ENCODE data around the gene YARS2. TPM values are rescaled to one million over a fixed set of nuclear protein-coding genes. Genes with fewer than 3 reads are reported as not detected.

Gene YARS2
- total RNA-seq, 4 donors from 2014 or later = 1.5 to 19.9 (median 10.5) TPM

DNA sequence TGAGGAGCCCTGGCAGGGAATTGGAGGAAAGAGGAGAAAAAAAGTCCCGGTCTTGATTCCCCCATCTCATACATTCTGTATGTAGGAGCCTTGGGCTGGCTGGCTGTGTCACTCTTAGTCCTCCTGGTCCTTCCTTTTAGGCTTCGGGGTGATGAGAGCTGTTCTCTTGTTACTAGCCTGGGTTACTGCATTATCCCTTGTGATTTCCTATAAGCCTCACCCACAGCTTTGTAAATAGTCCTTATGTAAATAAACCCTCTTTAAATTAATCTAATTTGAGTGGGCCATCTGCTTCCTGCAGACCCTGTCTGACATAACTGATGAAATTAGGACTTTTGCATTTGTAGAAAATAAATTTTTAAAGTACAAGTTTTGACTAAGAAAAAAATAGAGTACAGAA is 57.4 kb downstream of the YARS2 start:
- intact Hi-C loops (cut with DNase I; ENCODE audit: low total_unique reads) (no loop called here), in situ Hi-C loops (cut with MboI; ENCODE audit: low pct_ligation_motif_present in 1 of 4, low pct_unique_long_range_greater_than_20kb in 1 of 4, low sequenced_read_pairs in 3 of 4) (loop anchor here in 1 of 4 donors (25.0 kb wide), 1 partner anchor 1036 kb away; the partner anchor contains the start of gene ETFBKMT)
- 23 to 62% methylated on average over 2 of the region's 2 CpGs for WGBS, 2 donors (ENCODE audit: low coverage in 1 of 2)
- peaks cover 0 to 4% (median 0%) of the 10 kb centered on the region in 4 donors for H3K4me1 ChIP-seq
- no peaks in the 10 kb centered on the region for H3K27me3 ChIP-seq
- H3K27ac ChIP-seq = no peak overlapping the region
- TF ChIP-seq POLR2A (IDR thresholded peaks at IDR 0.05) = no peak
- TF ChIP-seq, protein P1, sequence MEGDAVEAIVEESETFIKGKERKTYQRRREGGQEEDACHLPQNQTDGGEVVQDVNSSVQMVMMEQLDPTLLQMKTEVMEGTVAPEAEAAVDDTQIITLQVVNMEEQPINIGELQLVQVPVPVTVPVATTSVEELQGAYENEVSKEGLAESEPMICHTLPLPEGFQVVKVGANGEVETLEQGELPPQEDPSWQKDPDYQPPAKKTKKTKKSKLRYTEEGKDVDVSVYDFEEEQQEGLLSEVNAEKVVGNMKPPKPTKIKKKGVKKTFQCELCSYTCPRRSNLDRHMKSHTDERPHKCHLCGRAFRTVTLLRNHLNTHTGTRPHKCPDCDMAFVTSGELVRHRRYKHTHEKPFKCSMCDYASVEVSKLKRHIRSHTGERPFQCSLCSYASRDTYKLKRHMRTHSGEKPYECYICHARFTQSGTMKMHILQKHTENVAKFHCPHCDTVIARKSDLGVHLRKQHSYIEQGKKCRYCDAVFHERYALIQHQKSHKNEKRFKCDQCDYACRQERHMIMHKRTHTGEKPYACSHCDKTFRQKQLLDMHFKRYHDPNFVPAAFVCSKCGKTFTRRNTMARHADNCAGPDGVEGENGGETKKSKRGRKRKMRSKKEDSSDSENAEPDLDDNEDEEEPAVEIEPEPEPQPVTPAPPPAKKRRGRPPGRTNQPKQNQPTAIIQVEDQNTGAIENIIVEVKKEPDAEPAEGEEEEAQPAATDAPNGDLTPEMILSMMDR (IDR thresholded peaks at IDR 0.05) = no peak
- TF ChIP-seq EP300 (IDR thresholded peaks at IDR 0.05; ENCODE audit: low read depth) = no peak
- peaks cover 0 to 4% (median 0%) of the 10 kb centered on the region in 4 donors for H3K36me3 ChIP-seq
- no peak overlapping the region for H3K4me3 ChIP-seq
- no peak for DNase-seq
- no peaks in the 10 kb centered on the region for H3K9me3 ChIP-seq

DNA sequence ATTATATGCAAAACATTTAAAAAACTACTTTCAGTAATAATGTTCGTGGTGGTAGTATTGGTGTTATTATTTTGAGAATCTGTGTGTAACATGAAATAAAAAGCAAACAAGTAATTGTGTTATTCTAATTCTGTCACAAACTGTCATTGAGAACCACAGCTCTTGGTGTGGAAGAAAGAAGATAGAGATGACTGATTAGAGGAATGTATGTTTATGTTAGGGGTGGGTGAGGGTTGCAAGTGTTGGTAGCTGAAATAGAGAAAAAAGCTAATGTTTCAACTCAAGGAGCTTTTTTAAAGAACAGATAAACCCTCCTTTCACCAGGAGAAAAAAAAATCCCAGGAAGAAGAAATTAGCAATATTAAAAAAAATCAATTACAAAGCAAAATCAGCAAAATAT is 58.3 kb downstream of the YARS2 start:
- H3K27me3 ChIP-seq = no peaks in the 10 kb centered on the region
- intact Hi-C loops (cut with DNase I; ENCODE audit: low total_unique reads) = no loop called here
- TF ChIP-seq POLR2AphosphoS5 (IDR thresholded peaks at IDR 0.05) = no peak
- peaks cover 0 to 4% (median 0%) of the 10 kb centered on the region in 4 donors for H3K4me1 ChIP-seq
- 77 to 100% methylated on average over 1 of the region's 1 CpG for WGBS, 2 donors (ENCODE audit: low coverage in 1 of 2)
- peaks cover 0 to 2% (median 0%) of the 10 kb centered on the region in 4 donors for H3K36me3 ChIP-seq
- in situ Hi-C loops (cut with MboI; ENCODE audit: low pct_ligation_motif_present in 1 of 4, low pct_unique_long_range_greater_than_20kb in 1 of 4, low sequenced_read_pairs in 3 of 4) = loop anchor here in 1 of 4 donors (25.0 kb wide), 1 partner anchor 1035 kb away; the partner anchor contains the start of gene ETFBKMT
- no peak for DNase-seq
- no peak overlapping the region for H3K4me3 ChIP-seq
- H3K27ac ChIP-seq = no peak overlapping the region
- no peaks in the 10 kb centered on the region for H3K9me3 ChIP-seq

Small RNAs within 50 kb of the gene (small RNA-seq; reads per million reads assigned to genes)
- 0 reads per million in 4 donors for gene RF00019

Other genes with a start within 250 kb of the YARS2 start
- gene DNM1L, start 76.6 kb downstream of the YARS2 start, total RNA-seq = 10 to 100 TPM; 41.2 to 61.3 (median 44.2) TPM
- 100 to 1,000 TPM in 3 of 4 donors, 10 to 100 TPM in 1; 92.0 to 253 (median 108) TPM for gene PKP2, start 140.9 kb upstream of the YARS2 start, total RNA-seq

Data from transverse colon (tissue), 4 donors.